HG03442 (cell line): ENCODE measurements around the gene ERCC8.

Experiments used
- ATAC-seq: cut with Tn5 transposase; IDR thresholded peaks from one replicate; pipeline ENCODE4 v1.9.1; 2021; ENCODE audit warnings: mild to moderate bottlenecking, moderate library complexity; ENCODE audit not compliant: unreplicated experiment

Gene ERCC8

GRCh38 chr5:60842871-60843385 is 101.9 kb downstream of the ERCC8 start:
- ATAC-seq, result no peak

DNA sequence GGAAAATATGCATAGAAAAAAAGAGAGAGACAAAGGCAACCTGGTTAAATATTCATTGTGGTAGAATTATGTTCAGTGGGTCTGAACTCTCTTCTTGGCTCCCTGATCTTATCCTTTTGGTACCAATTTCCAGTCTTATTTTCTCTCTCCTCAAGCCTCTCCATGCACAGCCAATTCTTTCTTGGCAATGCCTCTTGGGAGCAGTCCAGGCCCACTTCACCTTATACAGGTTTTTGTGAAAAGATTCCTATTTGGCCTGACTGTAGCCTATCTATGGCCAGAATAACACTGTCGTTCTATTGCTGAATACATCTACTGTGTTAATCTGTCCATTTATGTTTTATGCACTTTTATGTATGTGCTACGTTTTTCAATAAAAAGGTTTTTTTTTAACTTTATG is 103.5 kb downstream of the ERCC8 start:
- no peak for ATAC-seq

- ATAC-seq, result no peak
Observed at GRCh38 chr5:60836131-60836530, 108.7 kb downstream of the ERCC8 start.

GRCh38 chr5:60835554-60835953 is 109.3 kb downstream of the ERCC8 start:
- ATAC-seq, result no peak

GRCh38 chr5:60833520-60833919 is 111.3 kb downstream of the ERCC8 start:
- no peak for ATAC-seq

GRCh38 chr5:60830581-60831127 is 114.2 kb downstream of the ERCC8 start:
- ATAC-seq, result peak; percentile 55

GRCh38 chr5:60829490-60830266 is 115.2 kb downstream of the ERCC8 start:
- ATAC-seq, result no peak

- ATAC-seq, result no peak
Observed at GRCh38 chr5:60827201-60827600, 117.7 kb downstream of the ERCC8 start.

DNA sequence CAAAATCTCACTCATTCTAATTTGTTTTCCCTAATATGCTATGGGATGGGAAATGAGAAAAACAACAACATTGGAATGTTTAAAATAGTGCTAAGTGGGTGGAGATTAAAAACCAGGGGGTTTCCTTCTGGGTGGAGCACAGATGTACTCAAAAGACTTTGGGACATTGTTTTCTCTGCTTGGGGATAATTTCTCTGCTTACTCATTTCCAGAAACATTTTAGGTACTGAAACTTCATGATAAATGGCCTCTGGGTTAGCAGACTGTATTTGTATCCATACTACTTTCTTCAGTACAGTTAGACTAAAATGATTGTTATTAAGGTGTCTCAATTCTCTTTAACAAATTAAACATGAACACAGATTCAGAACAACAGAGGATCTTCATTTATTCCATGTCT is 118.2 kb downstream of the ERCC8 start:
- ATAC-seq, result peak; percentile 89
